ENCODE data around the gene TMEM184A. TPM values are rescaled to one million over a fixed set of nuclear protein-coding genes. Genes with fewer than 3 reads are reported as not detected.
A peak's percentile ranks its signal among the peaks of the same experiment; 100 is the strongest.

TMEM184A gene
- total and polyA plus RNA-seq, 2 of the 13 experiments (the other 11 are each of a cell fraction or from before 2014, with no cell fraction given): 9.5 to 20.4 TPM

DNA sequence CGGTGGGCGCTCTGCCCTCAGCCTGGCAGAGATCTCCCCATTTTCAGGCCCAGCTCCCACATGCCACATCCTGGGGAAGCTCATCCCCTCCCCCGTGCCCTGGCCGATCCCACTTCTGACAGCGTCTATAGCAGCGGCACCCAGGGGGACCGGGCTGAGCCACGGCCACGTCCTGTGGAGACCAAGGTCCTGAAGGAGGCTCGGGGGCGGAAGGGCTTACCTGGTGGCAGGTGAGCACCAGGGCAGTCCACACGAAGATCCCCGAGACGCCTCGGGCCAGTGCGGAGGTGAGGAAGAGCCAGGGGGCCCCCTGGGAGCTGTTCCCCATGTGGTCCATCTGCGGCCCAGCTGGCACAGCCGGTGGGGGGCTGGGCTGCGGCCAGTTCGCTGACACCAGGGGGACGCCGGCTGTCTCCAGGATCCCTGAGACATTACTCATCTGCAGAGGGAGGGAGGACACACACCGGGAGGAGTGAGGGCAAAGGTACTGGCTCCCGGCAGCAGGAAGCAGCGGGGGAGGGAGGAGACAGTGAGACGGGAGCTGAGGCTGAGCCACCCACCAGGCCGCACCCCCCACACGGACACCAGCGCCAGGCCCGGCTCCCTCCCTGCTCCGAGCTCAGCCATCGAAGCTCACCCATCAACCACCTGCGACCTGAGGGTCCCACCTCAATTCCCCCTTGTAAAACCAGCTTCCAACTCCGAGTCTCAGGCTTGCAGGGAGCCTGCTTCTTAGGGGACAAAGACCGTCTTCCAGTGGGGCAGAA is 776 bp downstream of the TMEM184A start (continued):
- TF ChIP-seq ZSCAN22 (CRISPR knock-in tag; IDR thresholded peaks at IDR 0.05): no peak
- no peak for TF ChIP-seq SMARCC2 (IDR thresholded peaks at IDR 0.05)
- peak; percentile 92 for TF ChIP-seq SAP130 (CRISPR knock-in tag; IDR thresholded peaks at IDR 0.05; ENCODE audit: low read depth)
- no peak for TF ChIP-seq POLR2AphosphoS2 (IDR thresholded peaks at IDR 0.05; ENCODE audit: low read depth, low read length)
- no peak for TF ChIP-seq SIX1 (CRISPR knock-in tag; IDR thresholded peaks at IDR 0.05; ENCODE audit: borderline replicate concordance)
- TF ChIP-seq ZNF567 (CRISPR knock-in tag; IDR thresholded peaks at IDR 0.05; ENCODE audit: borderline replicate concordance): no peak
- TF ChIP-seq, protein P1, sequence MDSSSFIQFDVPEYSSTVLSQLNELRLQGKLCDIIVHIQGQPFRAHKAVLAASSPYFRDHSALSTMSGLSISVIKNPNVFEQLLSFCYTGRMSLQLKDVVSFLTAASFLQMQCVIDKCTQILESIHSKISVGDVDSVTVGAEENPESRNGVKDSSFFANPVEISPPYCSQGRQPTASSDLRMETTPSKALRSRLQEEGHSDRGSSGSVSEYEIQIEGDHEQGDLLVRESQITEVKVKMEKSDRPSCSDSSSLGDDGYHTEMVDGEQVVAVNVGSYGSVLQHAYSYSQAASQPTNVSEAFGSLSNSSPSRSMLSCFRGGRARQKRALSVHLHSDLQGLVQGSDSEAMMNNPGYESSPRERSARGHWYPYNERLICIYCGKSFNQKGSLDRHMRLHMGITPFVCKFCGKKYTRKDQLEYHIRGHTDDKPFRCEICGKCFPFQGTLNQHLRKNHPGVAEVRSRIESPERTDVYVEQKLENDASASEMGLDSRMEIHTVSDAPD (CRISPR knock-in tag; IDR thresholded peaks at IDR 0.05): no peak; the same call in 1 of the 2 replicates
- TF ChIP-seq MEF2D (CRISPR knock-in tag; IDR thresholded peaks at IDR 0.05): peak; percentile 32; the same call in 1 of the 2 replicates
- no peak for TF ChIP-seq NKX3-1 (CRISPR knock-in tag; IDR thresholded peaks at IDR 0.05)
- no peak for TF ChIP-seq ZZZ3 (CRISPR knock-in tag; IDR thresholded peaks at IDR 0.05; ENCODE audit: borderline replicate concordance)
- TF ChIP-seq ZNF138 (CRISPR knock-in tag; IDR thresholded peaks at IDR 0.05; ENCODE audit: low read depth): no peak
- TF ChIP-seq ZSCAN20 (CRISPR knock-in tag; IDR thresholded peaks at IDR 0.05; ENCODE audit: borderline replicate concordance): no peak
- TF ChIP-seq, protein P2, sequence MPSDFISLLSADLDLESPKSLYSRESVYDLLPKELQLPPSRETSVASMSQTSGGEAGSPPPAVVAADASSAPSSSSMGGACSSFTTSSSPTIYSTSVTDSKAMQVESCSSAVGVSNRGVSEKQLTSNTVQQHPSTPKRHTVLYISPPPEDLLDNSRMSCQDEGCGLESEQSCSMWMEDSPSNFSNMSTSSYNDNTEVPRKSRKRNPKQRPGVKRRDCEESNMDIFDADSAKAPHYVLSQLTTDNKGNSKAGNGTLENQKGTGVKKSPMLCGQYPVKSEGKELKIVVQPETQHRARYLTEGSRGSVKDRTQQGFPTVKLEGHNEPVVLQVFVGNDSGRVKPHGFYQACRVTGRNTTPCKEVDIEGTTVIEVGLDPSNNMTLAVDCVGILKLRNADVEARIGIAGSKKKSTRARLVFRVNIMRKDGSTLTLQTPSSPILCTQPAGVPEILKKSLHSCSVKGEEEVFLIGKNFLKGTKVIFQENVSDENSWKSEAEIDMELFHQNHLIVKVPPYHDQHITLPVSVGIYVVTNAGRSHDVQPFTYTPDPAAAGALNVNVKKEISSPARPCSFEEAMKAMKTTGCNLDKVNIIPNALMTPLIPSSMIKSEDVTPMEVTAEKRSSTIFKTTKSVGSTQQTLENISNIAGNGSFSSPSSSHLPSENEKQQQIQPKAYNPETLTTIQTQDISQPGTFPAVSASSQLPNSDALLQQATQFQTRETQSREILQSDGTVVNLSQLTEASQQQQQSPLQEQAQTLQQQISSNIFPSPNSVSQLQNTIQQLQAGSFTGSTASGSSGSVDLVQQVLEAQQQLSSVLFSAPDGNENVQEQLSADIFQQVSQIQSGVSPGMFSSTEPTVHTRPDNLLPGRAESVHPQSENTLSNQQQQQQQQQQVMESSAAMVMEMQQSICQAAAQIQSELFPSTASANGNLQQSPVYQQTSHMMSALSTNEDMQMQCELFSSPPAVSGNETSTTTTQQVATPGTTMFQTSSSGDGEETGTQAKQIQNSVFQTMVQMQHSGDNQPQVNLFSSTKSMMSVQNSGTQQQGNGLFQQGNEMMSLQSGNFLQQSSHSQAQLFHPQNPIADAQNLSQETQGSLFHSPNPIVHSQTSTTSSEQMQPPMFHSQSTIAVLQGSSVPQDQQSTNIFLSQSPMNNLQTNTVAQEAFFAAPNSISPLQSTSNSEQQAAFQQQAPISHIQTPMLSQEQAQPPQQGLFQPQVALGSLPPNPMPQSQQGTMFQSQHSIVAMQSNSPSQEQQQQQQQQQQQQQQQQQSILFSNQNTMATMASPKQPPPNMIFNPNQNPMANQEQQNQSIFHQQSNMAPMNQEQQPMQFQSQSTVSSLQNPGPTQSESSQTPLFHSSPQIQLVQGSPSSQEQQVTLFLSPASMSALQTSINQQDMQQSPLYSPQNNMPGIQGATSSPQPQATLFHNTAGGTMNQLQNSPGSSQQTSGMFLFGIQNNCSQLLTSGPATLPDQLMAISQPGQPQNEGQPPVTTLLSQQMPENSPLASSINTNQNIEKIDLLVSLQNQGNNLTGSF (CRISPR knock-in tag; IDR thresholded peaks at IDR 0.05): no peak
- TF ChIP-seq RBFOX2 (IDR thresholded peaks at IDR 0.05; ENCODE audit: low read depth, low read length): no peak; the same call in none of the 2 replicates
- no peak for TF ChIP-seq NCOR1 (IDR thresholded peaks at IDR 0.05; ENCODE audit: borderline replicate concordance, low read length)
- no peak for TF ChIP-seq ZSCAN9 (CRISPR knock-in tag; IDR thresholded peaks at IDR 0.05; ENCODE audit: borderline replicate concordance)
- no peak for TF ChIP-seq KAT2B (IDR thresholded peaks at IDR 0.05; ENCODE audit: borderline replicate concordance, low read depth, low read length)
- TF ChIP-seq HMGA1 (CRISPR knock-in tag; conservative IDR thresholded peaks at IDR 0.05): no peak
- TF ChIP-seq SP2 (CRISPR knock-in tag; IDR thresholded peaks at IDR 0.05): no peak; the same call in 1 of the 2 replicates
- TF ChIP-seq ZNF660 (CRISPR knock-in tag; IDR thresholded peaks at IDR 0.05; ENCODE audit: borderline replicate concordance, low read depth): no peak

All from HepG2 (cell line).